DMS114 treated with DMSO at 0.1 percent for 48 hours (cell line): Measurements from ENCODE around the gene BRF1.
A peak's percentile ranks its signal among the peaks of the same experiment; 100 is the strongest.
"Not testable (repeated sequence)": the region's sequence is repeated elsewhere in the genome, so short reads cannot be mapped to it uniquely, and the experiment has no call there.

Source experiments
- DNase-seq: peaks from one replicate; lab custom pipeline; 2025; ENCODE audit not compliant: unreplicated experiment; lab: John Stamatoyannopoulos, UW

The BRF1 gene, protein sequence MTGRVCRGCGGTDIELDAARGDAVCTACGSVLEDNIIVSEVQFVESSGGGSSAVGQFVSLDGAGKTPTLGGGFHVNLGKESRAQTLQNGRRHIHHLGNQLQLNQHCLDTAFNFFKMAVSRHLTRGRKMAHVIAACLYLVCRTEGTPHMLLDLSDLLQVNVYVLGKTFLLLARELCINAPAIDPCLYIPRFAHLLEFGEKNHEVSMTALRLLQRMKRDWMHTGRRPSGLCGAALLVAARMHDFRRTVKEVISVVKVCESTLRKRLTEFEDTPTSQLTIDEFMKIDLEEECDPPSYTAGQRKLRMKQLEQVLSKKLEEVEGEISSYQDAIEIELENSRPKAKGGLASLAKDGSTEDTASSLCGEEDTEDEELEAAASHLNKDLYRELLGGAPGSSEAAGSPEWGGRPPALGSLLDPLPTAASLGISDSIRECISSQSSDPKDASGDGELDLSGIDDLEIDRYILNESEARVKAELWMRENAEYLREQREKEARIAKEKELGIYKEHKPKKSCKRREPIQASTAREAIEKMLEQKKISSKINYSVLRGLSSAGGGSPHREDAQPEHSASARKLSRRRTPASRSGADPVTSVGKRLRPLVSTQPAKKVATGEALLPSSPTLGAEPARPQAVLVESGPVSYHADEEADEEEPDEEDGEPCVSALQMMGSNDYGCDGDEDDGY

GRCh38 chr14:105300542-105301102 is at the start of gene BRF1:
Gene BRF1 (minus strand): TSS chr14:105301001. CDS start chr14:105300629, 372 bp downstream.
- peak; percentile 84 for DNase-seq

DNA sequence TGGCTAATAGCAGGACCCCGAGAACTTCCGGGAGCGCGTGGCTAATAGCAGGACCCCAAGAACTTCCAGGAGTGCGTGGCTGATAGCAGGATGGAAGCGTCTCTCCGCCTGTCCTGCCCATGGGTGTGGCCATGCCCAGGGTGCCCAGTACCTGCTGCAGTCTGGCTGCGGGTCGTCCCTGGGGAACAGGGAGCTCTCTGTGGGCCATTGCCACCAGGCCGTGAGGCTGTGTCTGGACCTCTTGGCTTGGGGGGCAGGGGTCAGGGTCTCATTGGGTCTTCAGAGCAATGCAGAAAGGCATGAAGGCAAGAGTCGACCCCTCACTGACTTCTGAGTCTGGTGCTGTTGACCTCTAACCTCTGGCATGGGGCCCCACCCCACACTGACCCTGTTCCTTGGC is 49.2 kb upstream of the BRF1 start:
- DNase-seq = no peak

GRCh38 chr14:105348945-105349699 is 48.3 kb upstream of the BRF1 start:
- no peak for DNase-seq

DNA sequence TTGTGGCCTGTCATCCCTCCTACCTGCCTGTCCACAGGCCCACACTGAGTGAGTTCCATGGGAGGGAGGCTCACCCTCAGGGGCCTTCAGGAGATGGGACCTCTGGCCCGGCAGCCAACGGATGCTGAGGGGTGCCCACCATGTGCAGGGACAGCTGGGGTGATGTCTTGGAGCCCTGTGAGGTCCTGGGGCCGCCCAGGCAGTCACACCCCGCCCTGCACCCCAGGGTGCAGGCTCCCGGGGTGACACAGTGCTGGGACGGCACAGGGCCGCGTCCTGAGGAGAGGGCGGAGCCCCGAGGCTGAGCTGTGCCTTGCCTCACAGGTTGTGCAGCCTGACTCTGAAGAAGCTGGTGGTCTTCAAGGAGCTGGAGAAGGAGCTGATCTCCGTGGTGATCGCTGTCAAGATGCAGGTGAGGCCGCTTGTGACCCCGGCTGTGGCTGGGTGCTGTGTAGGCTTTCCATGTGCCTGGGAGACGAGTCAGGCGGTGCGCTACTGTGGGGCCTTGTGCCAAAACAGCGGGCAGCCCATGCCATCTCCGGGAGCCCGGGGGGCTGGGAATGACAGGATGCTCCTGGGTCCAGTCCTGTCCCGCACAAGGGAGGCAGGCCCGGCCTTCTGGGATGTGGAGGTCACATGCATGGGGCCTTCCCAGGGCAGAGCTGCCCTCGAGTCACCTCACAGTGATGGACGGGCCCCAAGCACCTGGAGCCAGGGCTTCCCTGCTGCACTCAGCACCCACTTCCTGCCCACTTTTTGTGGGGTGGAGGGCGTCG is 47.6 kb upstream of the BRF1 start:
- no peak for DNase-seq

GRCh38 chr14:105347587-105347968 is 46.8 kb upstream of the BRF1 start:
- no peak for DNase-seq

GRCh38 chr14:105346876-105347586 is 46.2 kb upstream of the BRF1 start:
- DNase-seq = no peak

DNA sequence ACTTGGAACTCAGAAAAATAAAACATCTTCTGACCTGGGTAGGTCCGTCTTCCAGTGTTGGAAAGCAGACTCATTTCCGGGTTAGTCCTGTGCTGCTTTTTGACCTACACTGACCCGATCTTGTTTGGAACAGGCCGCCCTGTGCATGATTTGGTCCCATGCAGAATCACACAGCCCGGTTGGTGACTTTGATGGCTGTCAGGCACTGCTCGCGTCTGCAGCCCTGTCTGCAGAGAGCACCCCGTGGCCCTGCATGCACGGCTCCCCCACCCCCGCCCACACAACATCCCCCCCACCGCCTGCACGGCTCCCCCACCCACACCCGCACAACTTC is 45.4 kb upstream of the BRF1 start:
- DNase-seq = no peak

GRCh38 chr14:105343194-105343593 is 42.4 kb upstream of the BRF1 start:
- no peak for DNase-seq

DNA sequence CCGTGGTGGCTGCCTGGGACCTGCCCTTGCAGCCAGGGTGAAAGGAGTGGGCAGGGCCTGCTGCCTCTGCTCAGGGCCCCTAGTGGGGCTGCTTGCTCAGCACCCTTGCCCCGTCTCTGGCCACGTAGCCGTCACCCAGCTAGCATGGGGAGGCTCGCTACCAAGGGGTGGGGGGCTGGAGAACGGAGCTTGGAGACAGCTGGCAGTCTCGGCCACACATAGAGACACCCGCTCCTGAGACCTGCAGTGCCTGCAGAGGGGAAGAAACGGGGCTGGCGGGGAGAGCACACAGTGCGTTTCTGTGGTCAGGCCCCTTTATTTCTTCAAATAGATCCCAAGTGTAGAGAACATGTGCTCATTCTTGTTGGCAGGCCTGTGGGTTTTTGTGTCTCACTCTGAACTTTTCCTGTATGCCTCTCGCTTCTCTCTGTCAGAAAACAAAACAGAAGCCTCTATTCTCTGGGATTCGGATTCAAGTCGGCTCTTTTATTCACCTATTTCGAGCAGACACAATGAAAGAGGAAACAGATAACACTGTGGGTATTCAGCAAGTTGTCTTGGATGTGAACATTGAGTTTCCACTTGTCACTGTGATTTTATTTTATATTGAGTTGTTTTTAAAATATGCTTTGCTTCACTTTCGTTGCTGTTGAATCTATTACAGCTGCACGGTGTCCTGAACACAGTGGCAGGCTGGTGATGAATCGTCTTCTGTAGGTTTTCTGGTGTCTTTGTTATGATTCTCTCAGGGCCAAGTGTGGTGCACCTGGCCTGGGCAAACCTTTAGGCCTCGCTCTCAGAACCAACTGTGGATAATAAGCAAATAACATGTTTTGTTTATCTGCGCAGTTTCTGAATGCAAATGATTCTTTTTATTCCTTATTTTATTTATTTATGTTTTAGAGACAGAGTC is 40.3 kb upstream of the BRF1 start:
- DNase-seq = no peak

DNA sequence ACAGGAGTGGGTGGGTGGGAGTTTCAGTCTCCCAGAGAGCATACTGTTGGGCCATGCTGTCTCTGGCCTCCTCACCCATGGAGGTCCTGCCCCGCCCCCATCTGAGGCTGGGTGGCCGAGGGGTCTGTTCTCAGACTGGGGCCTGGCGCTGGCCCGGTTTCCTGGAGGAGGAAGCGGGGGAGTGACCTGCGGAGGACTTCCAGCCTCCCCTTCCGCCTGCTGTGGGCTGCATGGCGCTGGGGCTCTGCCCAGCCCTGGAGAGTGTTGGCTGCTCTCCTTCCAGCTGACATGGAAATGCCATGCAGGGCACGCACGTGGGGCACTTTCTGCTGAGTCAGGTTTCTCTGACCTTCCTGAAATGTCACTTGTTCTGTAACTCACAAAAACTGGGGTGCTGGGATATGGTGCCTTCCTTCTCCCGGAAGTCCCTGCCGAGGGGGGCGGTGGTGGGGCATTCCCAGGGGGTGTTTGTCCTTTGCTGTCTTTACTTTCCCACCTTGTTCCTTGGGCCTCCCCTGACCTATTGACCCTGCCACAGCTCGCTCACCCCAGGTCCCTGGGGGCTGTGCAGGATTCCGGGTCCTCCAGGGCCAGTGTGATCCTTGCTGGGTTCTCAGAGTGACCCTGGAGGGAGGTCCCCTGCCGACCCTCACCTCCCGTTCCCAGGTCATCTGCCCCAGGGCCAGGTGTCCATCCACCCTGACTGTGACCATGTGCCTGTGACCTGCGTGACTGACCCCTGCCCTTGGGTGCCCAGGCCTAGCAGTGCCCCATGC is 37.4 kb upstream of the BRF1 start:
- DNase-seq = no peak

- no peak for DNase-seq
Observed at GRCh38 chr14:105337433-105337832, 36.6 kb upstream of the BRF1 start.

DNA sequence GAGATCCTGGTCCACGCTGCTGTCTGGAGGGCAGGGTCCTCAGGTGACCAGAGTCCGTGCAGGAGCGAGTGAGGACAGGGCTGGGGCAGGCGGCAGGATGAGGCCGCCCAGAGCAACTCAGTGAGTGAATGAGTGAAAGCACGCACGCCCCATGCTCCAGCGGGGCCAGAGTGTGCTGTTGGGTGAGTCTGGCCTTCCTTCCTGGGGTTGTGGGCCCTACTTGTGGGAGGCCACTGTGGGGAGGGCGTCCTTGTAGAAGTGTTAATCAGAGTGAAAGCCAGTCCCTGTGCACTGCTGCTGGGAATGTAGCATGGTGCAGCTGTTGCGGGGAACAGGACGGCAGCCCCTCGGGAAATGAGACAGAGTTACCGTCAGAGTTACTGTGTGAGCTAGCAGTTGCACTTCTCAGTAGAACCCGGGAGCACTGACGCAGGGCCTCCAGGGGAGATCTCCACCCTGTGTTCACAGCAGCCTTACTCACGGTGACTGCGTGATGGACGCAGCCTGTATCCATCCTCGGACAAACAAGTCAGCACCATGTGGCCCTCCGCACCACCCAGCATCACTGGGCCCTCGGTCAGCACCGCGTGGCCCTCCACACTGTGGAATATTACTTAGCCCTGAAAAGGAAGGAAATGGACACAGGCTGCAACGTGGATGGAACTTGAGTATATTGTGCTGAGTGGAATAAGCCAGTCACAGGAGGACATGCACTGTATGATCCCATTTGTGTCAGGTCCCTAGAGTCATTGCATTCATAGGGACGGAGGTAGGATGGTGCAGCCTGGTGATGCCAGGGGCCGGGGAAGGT is 35.9 kb upstream of the BRF1 start:
- DNase-seq = no peak

- DNase-seq = no peak
Observed at GRCh38 chr14:105335735-105336476, 35.1 kb upstream of the BRF1 start.

DNA sequence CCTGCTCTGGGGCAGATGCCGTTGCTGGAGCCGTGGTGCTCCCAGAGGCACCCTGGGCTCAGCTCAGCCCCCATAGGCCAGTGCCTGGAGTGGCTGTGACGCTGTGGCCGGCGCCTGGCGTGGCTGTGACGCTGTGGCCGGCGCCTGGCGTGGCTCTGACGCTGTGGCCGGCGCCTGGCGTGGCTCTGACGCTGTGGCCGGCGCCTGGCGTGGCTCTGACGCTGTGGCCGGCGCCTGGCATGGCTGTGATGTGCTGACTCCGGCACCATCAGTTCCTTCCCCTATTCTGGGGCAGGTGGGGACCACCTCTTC is 34.4 kb upstream of the BRF1 start:
- DNase-seq = not testable (repeated sequence)

- DNase-seq = no peak
Observed at GRCh38 chr14:105334383-105335230, 33.8 kb upstream of the BRF1 start.
